ENCODE measurements around the gene VPS8.
"Not testable (repeated sequence)": the region's sequence is repeated elsewhere in the genome, so short reads cannot be mapped to it uniquely, and the experiment has no call there.

VPS8 gene

GRCh38 chr3:184895350-184895749, 83.4 kb downstream of the VPS8 start:
- Histone ChIP-seq H3K4me1 (ENCODE audit: control insufficient read depth, insufficient read depth, low read length) (peaks cover 18% of the 10 kb centered on the region), H3K9ac (ENCODE audit: low read depth, low read length) (no peak overlapping the region), H3K9me3 (ENCODE audit: control insufficient read depth, insufficient read depth, low read length) (no peaks in the 10 kb centered on the region), H3K4me3 (ENCODE audit: low read depth, low read length) (no peak overlapping the region), H3K27me3 (ENCODE audit: control insufficient read depth, insufficient read depth, low read length) (no peaks in the 10 kb centered on the region), H3K27ac (ENCODE audit: low read depth, low read length) (no peak overlapping the region), H3K36me3 (ENCODE audit: control insufficient read depth, insufficient read depth, low read length) (no peaks in the 10 kb centered on the region; the same call in 1 of the 2 replicates)

- H3K27ac ChIP-seq (ENCODE audit: low read depth, low read length): no peak overlapping the region
- no peaks in the 10 kb centered on the region for H3K27me3 ChIP-seq (ENCODE audit: control insufficient read depth, insufficient read depth, low read length)
- no peaks in the 10 kb centered on the region; the same call in 1 of the 2 replicates for H3K36me3 ChIP-seq (ENCODE audit: control insufficient read depth, insufficient read depth, low read length)
- H3K9ac ChIP-seq (ENCODE audit: low read depth, low read length): no peak overlapping the region
- H3K9me3 ChIP-seq (ENCODE audit: control insufficient read depth, insufficient read depth, low read length): no peaks in the 10 kb centered on the region
- no peak overlapping the region for H3K4me3 ChIP-seq (ENCODE audit: low read depth, low read length)
- H3K4me1 ChIP-seq (ENCODE audit: control insufficient read depth, insufficient read depth, low read length): peaks cover 27% of the 10 kb centered on the region
These were observed 84.4 kb downstream of the VPS8 start for GRCh38 chr3:184896336-184896735.

GRCh38 chr3:184899953-184900595, 88.1 kb downstream of the VPS8 start:
- H3K9ac ChIP-seq (ENCODE audit: low read depth, low read length): peak overlapping the region; percentile 48

GRCh38 chr3:184907031-184907430, 95.1 kb downstream of the VPS8 start:
- H3K27me3 ChIP-seq (ENCODE audit: control insufficient read depth, insufficient read depth, low read length); H3K36me3 ChIP-seq (ENCODE audit: control insufficient read depth, insufficient read depth, low read length): not testable (repeated sequence)
- Histone ChIP-seq H3K4me1 (ENCODE audit: control insufficient read depth, insufficient read depth, low read length) (peaks cover 58% of the 10 kb centered on the region), H3K4me3 (ENCODE audit: low read depth, low read length) (peak overlapping the region; percentile 30; the same call in 1 of the 2 replicates), H3K9me3 (ENCODE audit: control insufficient read depth, insufficient read depth, low read length) (peaks cover 11% of the 10 kb centered on the region; the same call in 1 of the 2 replicates), H3K27ac (ENCODE audit: low read depth, low read length) (peak overlapping the region; percentile 91), H3K9ac (ENCODE audit: low read depth, low read length) (peak overlapping the region; percentile 57)

More at GRCh38 chr3:184899953-184900595, 88.1 kb downstream of the VPS8 start:
- H3K27ac ChIP-seq (ENCODE audit: low read depth, low read length): peak overlapping the region; percentile 94
- peaks cover 33% of the 10 kb centered on the region for H3K4me1 ChIP-seq (ENCODE audit: control insufficient read depth, insufficient read depth, low read length)
- H3K4me3 ChIP-seq (ENCODE audit: low read depth, low read length): peak overlapping the region; percentile 45
- no peaks in the 10 kb centered on the region for H3K27me3 ChIP-seq (ENCODE audit: control insufficient read depth, insufficient read depth, low read length)
- peaks cover 9% of the 10 kb centered on the region; the same call in 1 of the 2 replicates for H3K9me3 ChIP-seq (ENCODE audit: control insufficient read depth, insufficient read depth, low read length)
- H3K36me3 ChIP-seq (ENCODE audit: control insufficient read depth, insufficient read depth, low read length): peaks cover 2% of the 10 kb centered on the region; the same call in 1 of the 2 replicates

- Histone ChIP-seq H3K9me3 (ENCODE audit: control insufficient read depth, insufficient read depth, low read length) (peaks cover 11% of the 10 kb centered on the region; the same call in 1 of the 2 replicates), H3K9ac (ENCODE audit: low read depth, low read length) (peak overlapping the region; percentile 57), H3K4me3 (ENCODE audit: low read depth, low read length) (peak overlapping the region; percentile 26; the same call in 1 of the 2 replicates), H3K36me3 (ENCODE audit: control insufficient read depth, insufficient read depth, low read length) (peaks cover 2% of the 10 kb centered on the region; the same call in 1 of the 2 replicates), H3K27ac (ENCODE audit: low read depth, low read length) (peak overlapping the region; percentile 91), H3K27me3 (ENCODE audit: control insufficient read depth, insufficient read depth, low read length) (no peaks in the 10 kb centered on the region), H3K4me1 (ENCODE audit: control insufficient read depth, insufficient read depth, low read length) (peaks cover 68% of the 10 kb centered on the region)
These were observed 96.0 kb downstream of the VPS8 start for GRCh38 chr3:184907681-184908649.

GRCh38 chr3:184908859-184909258, 96.9 kb downstream of the VPS8 start:
- H3K4me3 ChIP-seq (ENCODE audit: low read depth, low read length): no peak overlapping the region; the same call in 1 of the 2 replicates
- H3K36me3 ChIP-seq (ENCODE audit: control insufficient read depth, insufficient read depth, low read length): no peaks in the 10 kb centered on the region
- H3K4me1 ChIP-seq (ENCODE audit: control insufficient read depth, insufficient read depth, low read length): peaks cover 71% of the 10 kb centered on the region
- peak overlapping the region; percentile 91 for H3K27ac ChIP-seq (ENCODE audit: low read depth, low read length)
- no peak overlapping the region for H3K9ac ChIP-seq (ENCODE audit: low read depth, low read length)
- no peaks in the 10 kb centered on the region for H3K27me3 ChIP-seq (ENCODE audit: control insufficient read depth, insufficient read depth, low read length)
- H3K9me3 ChIP-seq (ENCODE audit: control insufficient read depth, insufficient read depth, low read length): peaks cover 11% of the 10 kb centered on the region; the same call in 1 of the 2 replicates

GRCh38 chr3:184910664-184911063, 98.7 kb downstream of the VPS8 start:
- Histone ChIP-seq H3K9ac (ENCODE audit: low read depth, low read length) (no peak overlapping the region), H3K27me3 (ENCODE audit: control insufficient read depth, insufficient read depth, low read length) (no peaks in the 10 kb centered on the region), H3K4me3 (ENCODE audit: low read depth, low read length) (no peak overlapping the region), H3K36me3 (ENCODE audit: control insufficient read depth, insufficient read depth, low read length) (no peaks in the 10 kb centered on the region), H3K27ac (ENCODE audit: low read depth, low read length) (peak overlapping the region; percentile 92), H3K4me1 (ENCODE audit: control insufficient read depth, insufficient read depth, low read length) (peaks cover 82% of the 10 kb centered on the region), H3K9me3 (ENCODE audit: control insufficient read depth, insufficient read depth, low read length) (no peaks in the 10 kb centered on the region)

GRCh38 chr3:184911570-184911969, 99.6 kb downstream of the VPS8 start:
- Histone ChIP-seq H3K4me3 (ENCODE audit: low read depth, low read length) (peak overlapping the region; percentile 48), H3K36me3 (ENCODE audit: control insufficient read depth, insufficient read depth, low read length) (no peaks in the 10 kb centered on the region), H3K27me3 (ENCODE audit: control insufficient read depth, insufficient read depth, low read length) (no peaks in the 10 kb centered on the region), H3K9ac (ENCODE audit: low read depth, low read length) (peak overlapping the region; percentile 23; the same call in 1 of the 2 replicates), H3K27ac (ENCODE audit: low read depth, low read length) (peak overlapping the region; percentile 92), H3K9me3 (ENCODE audit: control insufficient read depth, insufficient read depth, low read length) (no peaks in the 10 kb centered on the region), H3K4me1 (ENCODE audit: control insufficient read depth, insufficient read depth, low read length) (peaks cover 76% of the 10 kb centered on the region)

- no peaks in the 10 kb centered on the region for H3K36me3 ChIP-seq (ENCODE audit: control insufficient read depth, insufficient read depth, low read length)
- peaks cover 70% of the 10 kb centered on the region for H3K4me1 ChIP-seq (ENCODE audit: control insufficient read depth, insufficient read depth, low read length)
- peak overlapping the region; percentile 92 for H3K27ac ChIP-seq (ENCODE audit: low read depth, low read length)
- no peaks in the 10 kb centered on the region for H3K9me3 ChIP-seq (ENCODE audit: control insufficient read depth, insufficient read depth, low read length)
- H3K4me3 ChIP-seq (ENCODE audit: low read depth, low read length): peak overlapping the region; percentile 48
- H3K9ac ChIP-seq (ENCODE audit: low read depth, low read length): no peak overlapping the region; the same call in 1 of the 2 replicates
- H3K27me3 ChIP-seq (ENCODE audit: control insufficient read depth, insufficient read depth, low read length): no peaks in the 10 kb centered on the region
These were observed 100.2 kb downstream of the VPS8 start for GRCh38 chr3:184912163-184912562.

- Histone ChIP-seq H3K9me3 (ENCODE audit: control insufficient read depth, insufficient read depth, low read length) (no peaks in the 10 kb centered on the region), H3K4me1 (ENCODE audit: control insufficient read depth, insufficient read depth, low read length) (peaks cover 57% of the 10 kb centered on the region), H3K9ac (ENCODE audit: low read depth, low read length) (0 out of 2 replicates have a peak overlapping the region, but pooled peaks have one; percentile 0), H3K4me3 (ENCODE audit: low read depth, low read length) (no peak overlapping the region), H3K36me3 (ENCODE audit: control insufficient read depth, insufficient read depth, low read length) (no peaks in the 10 kb centered on the region), H3K27ac (ENCODE audit: low read depth, low read length) (no peak overlapping the region), H3K27me3 (ENCODE audit: control insufficient read depth, insufficient read depth, low read length) (no peaks in the 10 kb centered on the region)
These were observed 102.7 kb downstream of the VPS8 start for GRCh38 chr3:184914628-184915027.

Measured in HUES48 (cell line).